ENCODE measurements around the gene AATK. TPM values are rescaled to one million over a fixed set of nuclear protein-coding genes. Genes with fewer than 3 reads are reported as not detected.
A peak's percentile ranks its signal among the peaks of the same experiment; 100 is the strongest.

The AATK gene
- total and polyA plus RNA-seq, 2 of the 13 experiments (the other 11 are each of a cell fraction or from before 2014, with no cell fraction given): 2.9 to 8.4 TPM

- H3K27me3 ChIP-seq (ENCODE audit: control insufficient read depth in 1 of 2, insufficient read depth in 2 of 2, low read length in 2 of 2): no peaks in the 10 kb centered on the region
- 82% methylated on average over 7 of the region's 11 CpGs for WGBS (ENCODE audit: low lambda C conversion rate)
- BruUV-seq (replicated peaks): no TSS peak
- H3K27ac ChIP-seq (ENCODE audit: extremely low read length, insufficient read depth, low read length): no peak overlapping the region
- intact Hi-C loops (cut with micrococcal nuclease; ENCODE audit: unreplicated experiment) (no loop called here), in situ Hi-C loops (cut with HindIII; ENCODE audit: extremely low pct_ligation_motif_present, low pct_unique_long_range_greater_than_20kb) (no loop called here)
- no peak overlapping the region for H3K4me3 ChIP-seq (replicated peaks in 1 of 3; ENCODE audit: insufficient read depth in 1 of 3, low read depth in 2 of 3, low read length in 3 of 3)
- ChIA-PET POLR2A (no interaction called here), CTCF (ENCODE audit: low intra/inter-chr PET ratio, low total read pairs) (no interaction called here)
- H3K9me3 ChIP-seq (ENCODE audit: low read length): no peaks in the 10 kb centered on the region
- DNase-seq (ENCODE audit: low spot score) (no peak), FAIRE-seq (no peak), ATAC-seq (no peak)
- H3K9ac ChIP-seq (ENCODE audit: insufficient read depth, low read depth, low read length): no peak overlapping the region
- TF ChIP-seq, protein P1, sequence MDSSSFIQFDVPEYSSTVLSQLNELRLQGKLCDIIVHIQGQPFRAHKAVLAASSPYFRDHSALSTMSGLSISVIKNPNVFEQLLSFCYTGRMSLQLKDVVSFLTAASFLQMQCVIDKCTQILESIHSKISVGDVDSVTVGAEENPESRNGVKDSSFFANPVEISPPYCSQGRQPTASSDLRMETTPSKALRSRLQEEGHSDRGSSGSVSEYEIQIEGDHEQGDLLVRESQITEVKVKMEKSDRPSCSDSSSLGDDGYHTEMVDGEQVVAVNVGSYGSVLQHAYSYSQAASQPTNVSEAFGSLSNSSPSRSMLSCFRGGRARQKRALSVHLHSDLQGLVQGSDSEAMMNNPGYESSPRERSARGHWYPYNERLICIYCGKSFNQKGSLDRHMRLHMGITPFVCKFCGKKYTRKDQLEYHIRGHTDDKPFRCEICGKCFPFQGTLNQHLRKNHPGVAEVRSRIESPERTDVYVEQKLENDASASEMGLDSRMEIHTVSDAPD (CRISPR knock-in tag; IDR thresholded peaks at IDR 0.05): 0 out of 2 replicates have a peak, but pooled peaks have one; percentile 21
- no peak for TF ChIP-seq ZNF12 (CRISPR knock-in tag; IDR thresholded peaks at IDR 0.05)
- TF ChIP-seq NFE2 (CRISPR knock-in tag; IDR thresholded peaks at IDR 0.05): no peak
- TF ChIP-seq RAD21 (CRISPR knock-in tag; IDR thresholded peaks at IDR 0.05): peak; percentile 33; the same call in 1 of the 2 replicates
- TF ChIP-seq CTCF (CRISPR knock-in tag; IDR thresholded peaks at IDR 0.05): peak; percentile 64
- peak; percentile 60 for TF ChIP-seq STAG1 (CRISPR knock-in tag; IDR thresholded peaks at IDR 0.05)
- TF ChIP-seq ARID3A (IDR thresholded peaks at IDR 0.05; ENCODE audit: low read depth, low read length): no peak
- peak; percentile 38; the same call in 1 of the 2 replicates for TF ChIP-seq NR2F6 (IDR thresholded peaks at IDR 0.05)
- peak; percentile 41; the same call in 1 of the 2 replicates for TF ChIP-seq NR2F6 (CRISPR knock-in tag; IDR thresholded peaks at IDR 0.05)
- no peak for TF ChIP-seq ZFP1 (CRISPR knock-in tag; IDR thresholded peaks at IDR 0.05)
- H3K4me1 ChIP-seq (ENCODE audit: insufficient read depth, low read length): peaks cover 51% of the 10 kb centered on the region
- no peak overlapping the region for H2AFZ ChIP-seq (ENCODE audit: low read length)
- H4K20me1 ChIP-seq (ENCODE audit: insufficient read depth, low read length): no peaks in the 10 kb centered on the region; the same call in 1 of the 2 replicates
- no peaks in the 10 kb centered on the region for H3K79me2 ChIP-seq (ENCODE audit: insufficient read depth, low read length)
- no peaks in the 10 kb centered on the region for H3K36me3 ChIP-seq (replicated peaks in 1 of 2; ENCODE audit: control insufficient read depth in 1 of 2, insufficient read depth in 2 of 2, low read length in 2 of 2)
- no peak overlapping the region for H3K4me2 ChIP-seq (ENCODE audit: low read depth, low read length)
Measured at GRCh38 chr17:81129289-81129688, 36.7 kb downstream of the AATK start.

All from HepG2 (cell line).